ENCODE data around the gene SLC9A1. TPM values are rescaled to one million over a fixed set of nuclear protein-coding genes. Genes with fewer than 3 reads are reported as not detected.

SLC9A1 gene
- polyA plus RNA-seq, 1 donor (not counting 4 experiments of a cell fraction or from before 2014, with no cell fraction given) = 12.4 TPM

GRCh38 chr1:27135541-27136235 lies 19.2 kb downstream of the SLC9A1 start:
- no peak overlapping the region for H3K9ac ChIP-seq (ENCODE audit: control insufficient read depth, extremely low read depth, insufficient read depth, low read length)
- no peak overlapping the region for H3K27ac ChIP-seq (ENCODE audit: control insufficient read depth, insufficient read depth, low read length)
- H2AFZ ChIP-seq (ENCODE audit: control insufficient read depth, low read length) = no peak overlapping the region
- H3K4me3 ChIP-seq (ENCODE audit: control insufficient read depth in 2 of 3, extremely low read depth in 1 of 3, insufficient read depth in 2 of 3, low read depth in 1 of 3, low read length in 3 of 3) = no peak overlapping the region
- DNase-seq (ENCODE audit: low read depth, low spot score) = no peak
- H3K79me2 ChIP-seq (ENCODE audit: control insufficient read depth, insufficient read depth, low read length) = peaks cover 78% of the 10 kb centered on the region
- peaks cover 10% of the 10 kb centered on the region for H3K4me1 ChIP-seq (ENCODE audit: control insufficient read depth, extremely low read depth, insufficient read depth, low read length)
- no peak overlapping the region for H3K4me2 ChIP-seq (ENCODE audit: control insufficient read depth, extremely low read depth, insufficient read depth, low read depth, low read length)
- no peak for FAIRE-seq
- peaks cover 31% of the 10 kb centered on the region for H4K20me1 ChIP-seq (ENCODE audit: control insufficient read depth, extremely low read depth, insufficient read depth, low read length)
- H3K9me3 ChIP-seq (ENCODE audit: control insufficient read depth, low read depth, low read length) = no peaks in the 10 kb centered on the region
- dilution Hi-C loops (cut with MboI; ENCODE audit: extremely low pct_ligation_motif_present, low sequenced_read_pairs) = no loop called here
- peaks cover 10 to 36% of the 10 kb centered on the region in 2 experiments for H3K36me3 ChIP-seq (ENCODE audit: control insufficient read depth in 2 of 2, extremely low read depth in 1 of 2, insufficient read depth in 2 of 2, low read length in 2 of 2)
- TF ChIP-seq EZH2 (IDR thresholded peaks at IDR 0.05; ENCODE audit: low read length) = no peak
- TF ChIP-seq CTCF (optimal IDR thresholded peaks at IDR 0.05 in 1 of 3, IDR thresholded peaks at IDR 0.05 in 1 of 3, conservative IDR thresholded peaks at IDR 0.05 in 1 of 3; ENCODE audit: extremely low read depth in 1 of 3, insufficient read depth in 2 of 3, low read length in 3 of 3) = peak in 1 of 3 experiments; percentile 12
- H3K27me3 ChIP-seq (ENCODE audit: control insufficient read depth, extremely low read depth, insufficient read depth, low read length) = no peaks in the 10 kb centered on the region
- peaks cover 13% of the 10 kb centered on the region for H3K9me1 ChIP-seq (ENCODE audit: control insufficient read depth, extremely low read depth, insufficient read depth, low read length)

- no peak overlapping the region for H3K4me3 ChIP-seq (ENCODE audit: control insufficient read depth in 2 of 3, extremely low read depth in 1 of 3, insufficient read depth in 2 of 3, low read depth in 1 of 3, low read length in 3 of 3)
- H3K27ac ChIP-seq (ENCODE audit: control insufficient read depth, insufficient read depth, low read length) = no peak overlapping the region
- peaks cover 21% of the 10 kb centered on the region for H4K20me1 ChIP-seq (ENCODE audit: control insufficient read depth, extremely low read depth, insufficient read depth, low read length)
- H2AFZ ChIP-seq (ENCODE audit: control insufficient read depth, low read length) = no peak overlapping the region
- no peak overlapping the region for H3K9ac ChIP-seq (ENCODE audit: control insufficient read depth, extremely low read depth, insufficient read depth, low read length)
- no peaks in the 10 kb centered on the region for H3K27me3 ChIP-seq (ENCODE audit: control insufficient read depth, extremely low read depth, insufficient read depth, low read length)
- no peaks in the 10 kb centered on the region for H3K9me3 ChIP-seq (ENCODE audit: control insufficient read depth, low read depth, low read length)
- peaks cover 4% of the 10 kb centered on the region for H3K4me1 ChIP-seq (ENCODE audit: control insufficient read depth, extremely low read depth, insufficient read depth, low read length)
- H3K36me3 ChIP-seq (ENCODE audit: control insufficient read depth in 2 of 2, extremely low read depth in 1 of 2, insufficient read depth in 2 of 2, low read length in 2 of 2) = peaks cover 17 to 39% of the 10 kb centered on the region in 2 experiments
- dilution Hi-C loops (cut with MboI; ENCODE audit: extremely low pct_ligation_motif_present, low sequenced_read_pairs) = no loop called here
- no peak overlapping the region for H3K4me2 ChIP-seq (ENCODE audit: control insufficient read depth, extremely low read depth, insufficient read depth, low read depth, low read length)
- H3K9me1 ChIP-seq (ENCODE audit: control insufficient read depth, extremely low read depth, insufficient read depth, low read length) = peaks cover 7% of the 10 kb centered on the region
- no peak for FAIRE-seq
- H3K79me2 ChIP-seq (ENCODE audit: control insufficient read depth, insufficient read depth, low read length) = peaks cover 70% of the 10 kb centered on the region
- no peak for DNase-seq (ENCODE audit: low read depth, low spot score)
- TF ChIP-seq CTCF (optimal IDR thresholded peaks at IDR 0.05 in 1 of 3, IDR thresholded peaks at IDR 0.05 in 1 of 3, conservative IDR thresholded peaks at IDR 0.05 in 1 of 3; ENCODE audit: extremely low read depth in 1 of 3, insufficient read depth in 2 of 3, low read length in 3 of 3) (no peak), EZH2 (IDR thresholded peaks at IDR 0.05; ENCODE audit: low read length) (no peak)
Observed at GRCh38 chr1:27133991-27134390, 20.9 kb downstream of the SLC9A1 start.

Measured in keratinocyte (primary cell).